HepG2 (cell line): ENCODE results near the gene SHC1. TPM values are rescaled to one million over a fixed set of nuclear protein-coding genes. Genes with fewer than 3 reads are reported as not detected.

Experiments used
- FLYWCH1 ChIP-seq: sonication (generic); formaldehyde crosslinking; IDR thresholded peaks from 2 replicates; pipeline ENCODE4 v1.8.1; 2023; ENCODE audit warnings: mild to moderate bottlenecking, missing genetic modification reagents
- GATAD2A ChIP-seq: IDR thresholded peaks from 2 replicates; pipeline ENCODE4 v1.6.1; 2016
- HNRNPK ChIP-seq: fragments of 200-400 bp; formaldehyde crosslinking; IDR thresholded peaks from 2 replicates; pipeline ENCODE4 v1.6.1; 2018; ENCODE audit warnings: low read length, low read depth, moderate library complexity, mild to moderate bottlenecking; ENCODE audit not compliant: poor library complexity, severe bottlenecking
- KLF12 ChIP-seq: sonication (generic); formaldehyde crosslinking; IDR thresholded peaks from 2 replicates; pipeline ENCODE4 v1.4.0; 2020; ENCODE audit warnings: missing genetic modification reagents, borderline replicate concordance
- LCORL ChIP-seq, 2 experiments: fragments of 450-650 bp in 1 of 2; sonication (generic) in 1 of 2; formaldehyde crosslinking in 1 of 2; IDR thresholded peaks; 2 replicates each; pipeline versions ENCODE4 v1.5.0 to v1.6.1; 2017 to 2020; ENCODE audit warnings: antibody characterized with exemption in 1 of 2, missing genetic modification reagents in 1 of 2
- MAFF ChIP-seq: IDR thresholded peaks from 2 replicates; pipeline ENCODE4 v1.6.1; 2011; ENCODE audit warnings: low read depth, low read length, improper control_type of control experiment
- MEIS1 ChIP-seq: sonication (generic); formaldehyde crosslinking; IDR thresholded peaks from 2 replicates; pipeline ENCODE4 v1.9.0; 2021; ENCODE audit warnings: mild to moderate bottlenecking, missing genetic modification reagents, moderate library complexity, borderline replicate concordance
- MYC ChIP-seq: sonication (generic); formaldehyde crosslinking; IDR thresholded peaks from 2 replicates; pipeline ENCODE4 v1.9.0; 2021; ENCODE audit warnings: missing genetic modification reagents, borderline replicate concordance
- NFKBIZ ChIP-seq: IDR thresholded peaks from 2 replicates; pipeline ENCODE4 v1.6.1; 2018; ENCODE audit warnings: missing genetic modification reagents, missing compliant biosample characterization
- REPIN1 ChIP-seq: sonication (generic); formaldehyde crosslinking; IDR thresholded peaks from 2 replicates; pipeline ENCODE4 v1.8.0; 2022; ENCODE audit warnings: missing genetic modification reagents, low read depth, mild to moderate bottlenecking, borderline replicate concordance
- SUZ12 ChIP-seq: fragments of 150-350 bp; IDR thresholded peaks from 2 replicates; pipeline ENCODE4 v1.6.1; 2014; ENCODE audit warnings: low read depth, low read length
- ZFX ChIP-seq: sonication (generic); formaldehyde crosslinking; IDR thresholded peaks from 2 replicates; pipeline ENCODE4 v1.4.0; 2020; ENCODE audit warnings: mild to moderate bottlenecking, low read depth, missing genetic modification reagents, moderate library complexity
- ZFY ChIP-seq: sonication (generic); formaldehyde crosslinking; IDR thresholded peaks from 2 replicates; pipeline ENCODE4 v1.4.0; 2020; ENCODE audit warnings: missing genetic modification reagents
- ZNF136 ChIP-seq: sonication (generic); formaldehyde crosslinking; IDR thresholded peaks from 2 replicates; pipeline ENCODE4 v1.8.1; 2022; ENCODE audit warnings: low read depth, mild to moderate bottlenecking, moderate library complexity, missing genetic modification reagents
- ZNF44 ChIP-seq: sonication (generic); formaldehyde crosslinking; IDR thresholded peaks from 2 replicates; pipeline ENCODE4 v1.5.1; 2020; ENCODE audit warnings: mild to moderate bottlenecking, missing genetic modification reagents
- ZNF547 ChIP-seq: sonication (generic); formaldehyde crosslinking; IDR thresholded peaks from 2 replicates; pipeline ENCODE4 v1.5.1; 2020; ENCODE audit warnings: mild to moderate bottlenecking, missing genetic modification reagents
- ZNF644 ChIP-seq: IDR thresholded peaks from 2 replicates; pipeline ENCODE4 v1.6.1; 2016; ENCODE audit warnings: low read depth
- ZNF792 ChIP-seq: IDR thresholded peaks from 2 replicates; pipeline ENCODE4 v1.6.1; 2016
- polyA plus RNA-seq, 8 experiments: library from polyadenylated mRNA; depleted of rRNA in 3 of 8; stranded (reverse) in 7 of 8; unstranded in 1 of 8; fragments of >200 nt; fragmentation: Illumina TruSeq in 4 of 8; extraction: Trizol in 4 of 8; gene quantifications; 2 replicates each; pipeline versions ENCODE4 v1.2.1 to v1.2.3, GENCODE V29; 2011 to 2016; ENCODE audit warnings: low read depth in 4 of 8, missing spikeins in 1 of 8, mixed read lengths in 1 of 8; ENCODE audit not compliant: insufficient read depth in 1 of 8
- total RNA-seq, 5 experiments: library from RNA; depleted of rRNA; stranded (reverse); fragments of >200 nt; fragmentation: Illumina TruSeq; extraction: Trizol; gene quantifications; 2 replicates each; pipeline ENCODE4 v1.2.3, GENCODE V29; 2016; ENCODE audit warnings: low read depth in 1 of 5
- TF ChIP-seq, protein P1 (sequence below): IDR thresholded peaks from 2 replicates; pipeline ENCODE4 v1.4.0; 2020; ENCODE audit warnings: mild to moderate bottlenecking, missing genetic modification reagents
- TF ChIP-seq, protein P2 (sequence below): IDR thresholded peaks from 2 replicates; pipeline ENCODE4 v1.6.1; 2016; ENCODE audit warnings: mild to moderate bottlenecking
- TF ChIP-seq, protein P3 (sequence below): sonication (generic); formaldehyde crosslinking; IDR thresholded peaks from 2 replicates; pipeline ENCODE4 v1.4.0; 2020; ENCODE audit warnings: missing genetic modification reagents

SHC1 gene
- total and polyA plus RNA-seq, 2 of the 13 experiments (the other 11 are each of a cell fraction or from before 2014, with no cell fraction given): 52.0 to 137 TPM

DNA sequence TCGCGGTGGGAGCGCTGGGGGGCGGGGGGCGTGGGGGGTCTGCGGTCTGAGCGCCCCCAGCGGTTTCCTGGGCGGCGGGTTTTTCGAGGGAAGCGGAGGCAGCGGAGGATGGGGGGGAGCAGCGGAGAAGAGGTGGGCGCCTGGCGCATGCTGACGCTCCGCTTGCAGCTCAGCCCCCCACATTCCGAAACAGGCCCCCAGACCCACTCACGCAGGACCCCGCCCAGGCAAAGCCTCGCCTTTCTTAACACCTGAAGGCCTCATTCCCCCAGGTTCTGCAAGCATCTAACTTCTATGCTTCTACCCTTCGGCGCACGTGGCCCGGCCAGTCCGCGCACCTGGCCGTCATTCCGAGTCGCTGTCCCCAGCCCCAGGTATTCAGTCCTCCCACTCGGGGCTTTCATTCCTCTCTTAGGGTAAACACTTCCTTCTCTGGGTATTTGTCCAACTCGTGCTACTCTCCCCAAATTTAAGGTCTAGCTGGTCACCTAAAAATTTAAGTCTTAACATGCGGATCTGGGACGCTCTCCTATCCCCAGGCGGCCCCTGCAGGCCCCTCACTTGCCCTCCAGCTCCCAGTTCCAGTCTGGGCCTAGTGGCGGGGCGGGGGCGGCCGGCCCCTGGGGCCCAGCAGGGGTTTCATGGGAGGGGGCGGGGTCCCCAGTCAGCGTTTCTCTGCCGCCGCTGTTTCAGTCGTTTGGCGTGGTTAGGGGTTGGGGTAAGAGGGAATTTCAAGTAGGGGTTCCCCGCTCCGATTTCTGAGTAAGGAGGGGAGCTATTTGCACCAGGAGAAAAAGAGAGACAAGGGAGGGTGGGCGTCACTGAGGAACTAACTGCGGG is 29.2 kb upstream of the SHC1 start (continued):
- TF ChIP-seq HNRNPK: peak; percentile 52
- TF ChIP-seq NFKBIZ (CRISPR knock-in tag): peak; percentile 69; the same call in 1 of the 2 replicates
- TF ChIP-seq MAFF: peak; percentile 1; the same call in 1 of the 2 replicates
- TF ChIP-seq, protein P1, sequence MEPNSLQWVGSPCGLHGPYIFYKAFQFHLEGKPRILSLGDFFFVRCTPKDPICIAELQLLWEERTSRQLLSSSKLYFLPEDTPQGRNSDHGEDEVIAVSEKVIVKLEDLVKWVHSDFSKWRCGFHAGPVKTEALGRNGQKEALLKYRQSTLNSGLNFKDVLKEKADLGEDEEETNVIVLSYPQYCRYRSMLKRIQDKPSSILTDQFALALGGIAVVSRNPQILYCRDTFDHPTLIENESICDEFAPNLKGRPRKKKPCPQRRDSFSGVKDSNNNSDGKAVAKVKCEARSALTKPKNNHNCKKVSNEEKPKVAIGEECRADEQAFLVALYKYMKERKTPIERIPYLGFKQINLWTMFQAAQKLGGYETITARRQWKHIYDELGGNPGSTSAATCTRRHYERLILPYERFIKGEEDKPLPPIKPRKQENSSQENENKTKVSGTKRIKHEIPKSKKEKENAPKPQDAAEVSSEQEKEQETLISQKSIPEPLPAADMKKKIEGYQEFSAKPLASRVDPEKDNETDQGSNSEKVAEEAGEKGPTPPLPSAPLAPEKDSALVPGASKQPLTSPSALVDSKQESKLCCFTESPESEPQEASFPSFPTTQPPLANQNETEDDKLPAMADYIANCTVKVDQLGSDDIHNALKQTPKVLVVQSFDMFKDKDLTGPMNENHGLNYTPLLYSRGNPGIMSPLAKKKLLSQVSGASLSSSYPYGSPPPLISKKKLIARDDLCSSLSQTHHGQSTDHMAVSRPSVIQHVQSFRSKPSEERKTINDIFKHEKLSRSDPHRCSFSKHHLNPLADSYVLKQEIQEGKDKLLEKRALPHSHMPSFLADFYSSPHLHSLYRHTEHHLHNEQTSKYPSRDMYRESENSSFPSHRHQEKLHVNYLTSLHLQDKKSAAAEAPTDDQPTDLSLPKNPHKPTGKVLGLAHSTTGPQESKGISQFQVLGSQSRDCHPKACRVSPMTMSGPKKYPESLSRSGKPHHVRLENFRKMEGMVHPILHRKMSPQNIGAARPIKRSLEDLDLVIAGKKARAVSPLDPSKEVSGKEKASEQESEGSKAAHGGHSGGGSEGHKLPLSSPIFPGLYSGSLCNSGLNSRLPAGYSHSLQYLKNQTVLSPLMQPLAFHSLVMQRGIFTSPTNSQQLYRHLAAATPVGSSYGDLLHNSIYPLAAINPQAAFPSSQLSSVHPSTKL (CRISPR knock-in tag): peak; percentile 36; the same call in 1 of the 2 replicates
- TF ChIP-seq ZFY (CRISPR knock-in tag): peak; percentile 64; the same call in 1 of the 2 replicates
- TF ChIP-seq, protein P2, sequence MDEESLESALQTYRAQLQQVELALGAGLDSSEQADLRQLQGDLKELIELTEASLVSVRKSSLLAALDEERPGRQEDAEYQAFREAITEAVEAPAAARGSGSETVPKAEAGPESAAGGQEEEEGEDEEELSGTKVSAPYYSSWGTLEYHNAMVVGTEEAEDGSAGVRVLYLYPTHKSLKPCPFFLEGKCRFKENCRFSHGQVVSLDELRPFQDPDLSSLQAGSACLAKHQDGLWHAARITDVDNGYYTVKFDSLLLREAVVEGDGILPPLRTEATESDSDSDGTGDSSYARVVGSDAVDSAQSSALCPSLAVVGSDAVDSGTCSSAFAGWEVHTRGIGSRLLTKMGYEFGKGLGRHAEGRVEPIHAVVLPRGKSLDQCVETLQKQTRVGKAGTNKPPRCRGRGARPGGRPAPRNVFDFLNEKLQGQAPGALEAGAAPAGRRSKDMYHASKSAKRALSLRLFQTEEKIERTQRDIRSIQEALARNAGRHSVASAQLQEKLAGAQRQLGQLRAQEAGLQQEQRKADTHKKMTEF (CRISPR knock-in tag): peak; percentile 44; the same call in 1 of the 2 replicates
- peak; percentile 38; the same call in 1 of the 2 replicates for TF ChIP-seq KLF12 (CRISPR knock-in tag)
- peak; percentile 50; the same call in 1 of the 2 replicates for TF ChIP-seq ZNF44
- TF ChIP-seq ZNF644 (CRISPR knock-in tag): peak; percentile 36; the same call in 1 of the 2 replicates
- TF ChIP-seq ZNF792 (CRISPR knock-in tag): 0 out of 2 replicates have a peak, but pooled peaks have one; percentile 15
- TF ChIP-seq ZNF547: peak; percentile 86; the same call in 1 of the 2 replicates
- TF ChIP-seq MEIS1: no peak
- no peak for TF ChIP-seq LCORL (IDR thresholded peaks at IDR 0.05)
- TF ChIP-seq LCORL (CRISPR knock-in tag; IDR thresholded peaks at IDR 0.05): peak; percentile 61
- peak; percentile 85 for TF ChIP-seq MYC (CRISPR knock-in tag)
- TF ChIP-seq ZFX (CRISPR knock-in tag): peak; percentile 72
- peak; percentile 25; the same call in 1 of the 2 replicates for TF ChIP-seq REPIN1 (CRISPR knock-in tag)
- 0 out of 2 replicates have a peak, but pooled peaks have one; percentile 53 for TF ChIP-seq ZNF136 (CRISPR knock-in tag)
- TF ChIP-seq, protein P3, sequence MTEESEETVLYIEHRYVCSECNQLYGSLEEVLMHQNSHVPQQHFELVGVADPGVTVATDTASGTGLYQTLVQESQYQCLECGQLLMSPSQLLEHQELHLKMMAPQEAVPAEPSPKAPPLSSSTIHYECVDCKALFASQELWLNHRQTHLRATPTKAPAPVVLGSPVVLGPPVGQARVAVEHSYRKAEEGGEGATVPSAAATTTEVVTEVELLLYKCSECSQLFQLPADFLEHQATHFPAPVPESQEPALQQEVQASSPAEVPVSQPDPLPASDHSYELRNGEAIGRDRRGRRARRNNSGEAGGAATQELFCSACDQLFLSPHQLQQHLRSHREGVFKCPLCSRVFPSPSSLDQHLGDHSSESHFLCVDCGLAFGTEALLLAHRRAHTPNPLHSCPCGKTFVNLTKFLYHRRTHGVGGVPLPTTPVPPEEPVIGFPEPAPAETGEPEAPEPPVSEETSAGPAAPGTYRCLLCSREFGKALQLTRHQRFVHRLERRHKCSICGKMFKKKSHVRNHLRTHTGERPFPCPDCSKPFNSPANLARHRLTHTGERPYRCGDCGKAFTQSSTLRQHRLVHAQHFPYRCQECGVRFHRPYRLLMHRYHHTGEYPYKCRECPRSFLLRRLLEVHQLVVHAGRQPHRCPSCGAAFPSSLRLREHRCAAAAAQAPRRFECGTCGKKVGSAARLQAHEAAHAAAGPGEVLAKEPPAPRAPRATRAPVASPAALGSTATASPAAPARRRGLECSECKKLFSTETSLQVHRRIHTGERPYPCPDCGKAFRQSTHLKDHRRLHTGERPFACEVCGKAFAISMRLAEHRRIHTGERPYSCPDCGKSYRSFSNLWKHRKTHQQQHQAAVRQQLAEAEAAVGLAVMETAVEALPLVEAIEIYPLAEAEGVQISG (CRISPR knock-in tag): no peak
- TF ChIP-seq GATAD2A: peak; percentile 57
- no peak for TF ChIP-seq SUZ12
- no peak for TF ChIP-seq FLYWCH1 (CRISPR knock-in tag)
